ENCODE results near the gene GLB1L. TPM values are rescaled to one million over a fixed set of nuclear protein-coding genes. Genes with fewer than 3 reads are reported as not detected.

The GLB1L gene
- total RNA-seq, 1 experiment from 2014 or later, result 6.1 TPM

GRCh38 chr2:219289195-219289536, 43.9 kb upstream of the GLB1L start:
- CTCF ChIA-PET, result no interaction called here
- no peaks in the 10 kb centered on the region for H3K9me3 Mint-ChIP-seq
- H3K27ac Mint-ChIP-seq, result no peak overlapping the region
- no peak for ATAC-seq
- H3K4me1 Mint-ChIP-seq, result peaks cover 17% of the 10 kb centered on the region
- POLR2A ChIA-PET, result interaction anchor here (0.7 kb wide), 1 partner anchor 41 kb away, joined by 6 read pairs; no protein-coding TSS in a partner anchor
- H3K27me3 Mint-ChIP-seq (ENCODE audit: low read depth), result peaks cover 19% of the 10 kb centered on the region
- H3K36me3 Mint-ChIP-seq, result peaks cover 2% of the 10 kb centered on the region; the same call in 1 of the 2 replicates
- no peak for DNase-seq (ENCODE audit: low spot score)
- no peak overlapping the region for H3K4me3 Mint-ChIP-seq
- TF ChIP-seq E2F5 (CRISPR knock-in tag; IDR thresholded peaks at IDR 0.05) (no peak), NR2C2 (CRISPR knock-in tag; IDR thresholded peaks at IDR 0.05) (no peak), FOXP4 (CRISPR knock-in tag; IDR thresholded peaks at IDR 0.05) (no peak), ZNF232 (CRISPR knock-in tag; IDR thresholded peaks at IDR 0.05) (no peak), PRRX2 (CRISPR knock-in tag; IDR thresholded peaks at IDR 0.05) (no peak), ATF2 (CRISPR knock-in tag; IDR thresholded peaks at IDR 0.05; ENCODE audit: borderline replicate concordance, low read depth) (no peak), JAZF1 (CRISPR knock-in tag; IDR thresholded peaks at IDR 0.05) (no peak), ZNF671 (CRISPR knock-in tag; IDR thresholded peaks at IDR 0.05) (no peak), ZMAT4 (CRISPR knock-in tag; IDR thresholded peaks at IDR 0.05) (no peak), CBFB (CRISPR knock-in tag; IDR thresholded peaks at IDR 0.05; ENCODE audit: low read depth) (no peak), SMAD3 (CRISPR knock-in tag; IDR thresholded peaks at IDR 0.05; ENCODE audit: borderline replicate concordance) (no peak), EMX1 (CRISPR knock-in tag; IDR thresholded peaks at IDR 0.05) (no peak), IRF2 (CRISPR knock-in tag; IDR thresholded peaks at IDR 0.05; ENCODE audit: borderline replicate concordance, low read depth) (no peak), E2F4 (CRISPR knock-in tag; IDR thresholded peaks at IDR 0.05; ENCODE audit: borderline replicate concordance, low read depth) (no peak), FOXK1 (CRISPR knock-in tag; IDR thresholded peaks at IDR 0.05) (no peak), MYBL2 (CRISPR knock-in tag; IDR thresholded peaks at IDR 0.05) (no peak)

- no peak overlapping the region for H3K27ac Mint-ChIP-seq
- DNase-seq (ENCODE audit: low spot score), result no peak
- peaks cover 7% of the 10 kb centered on the region for H3K27me3 Mint-ChIP-seq (ENCODE audit: low read depth)
- H3K4me3 Mint-ChIP-seq, result no peak overlapping the region
- H3K36me3 Mint-ChIP-seq, result peaks cover 5% of the 10 kb centered on the region; the same call in 1 of the 2 replicates
- ChIA-PET POLR2A (interaction anchor here (0.6 kb wide), 1 partner anchor 34 kb away, joined by 3 read pairs; the partner anchor contains the start of gene TUBA4A), CTCF (interaction anchor here (1.0 to 2.4 kb wide), 2 partner anchors 10 kb away, joined by 3 to 26 read pairs; no protein-coding TSS in a partner anchor)
- H3K9me3 Mint-ChIP-seq, result no peaks in the 10 kb centered on the region
- peaks cover 11% of the 10 kb centered on the region for H3K4me1 Mint-ChIP-seq
- ATAC-seq, result no peak
- TF ChIP-seq MLX (CRISPR knock-in tag; IDR thresholded peaks at IDR 0.05) (no peak), TCF7 (CRISPR knock-in tag; IDR thresholded peaks at IDR 0.05; ENCODE audit: low read depth) (no peak), AR (CRISPR knock-in tag; IDR thresholded peaks at IDR 0.05) (no peak), ZNF219 (CRISPR knock-in tag; IDR thresholded peaks at IDR 0.05; ENCODE audit: borderline replicate concordance) (no peak), EMX1 (CRISPR knock-in tag; IDR thresholded peaks at IDR 0.05) (no peak), ERG (CRISPR knock-in tag; IDR thresholded peaks at IDR 0.05) (no peak), ZBTB21 (CRISPR knock-in tag; IDR thresholded peaks at IDR 0.05; ENCODE audit: borderline replicate concordance) (no peak), NFE2L1 (CRISPR knock-in tag; IDR thresholded peaks at IDR 0.05) (no peak), ZNF423 (CRISPR knock-in tag; IDR thresholded peaks at IDR 0.05) (no peak), GTF2I (CRISPR knock-in tag; conservative IDR thresholded peaks at IDR 0.05) (no peak)
Measured at GRCh38 chr2:219287580-219288265, 42.5 kb upstream of the GLB1L start.

Data from WTC11 (cell line).